Amniotic stem cell (primary cell): Measurements from ENCODE around the gene PATJ.
A peak's percentile ranks its signal among the peaks of the same experiment; 100 is the strongest.
"Not testable (repeated sequence)": the region's sequence is repeated elsewhere in the genome, so short reads cannot be mapped to it uniquely, and the experiment has no call there.

ENCODE experiments used
- DNase-seq: peaks from one replicate; lab custom pipeline; 2025; lab: John Stamatoyannopoulos, UW

Gene PATJ

GRCh38 chr1:61828805-61829204, 86.5 kb downstream of the PATJ start:
- no peak for DNase-seq

- no peak for DNase-seq
Measured at GRCh38 chr1:61836649-61837048, 94.4 kb downstream of the PATJ start.

DNA sequence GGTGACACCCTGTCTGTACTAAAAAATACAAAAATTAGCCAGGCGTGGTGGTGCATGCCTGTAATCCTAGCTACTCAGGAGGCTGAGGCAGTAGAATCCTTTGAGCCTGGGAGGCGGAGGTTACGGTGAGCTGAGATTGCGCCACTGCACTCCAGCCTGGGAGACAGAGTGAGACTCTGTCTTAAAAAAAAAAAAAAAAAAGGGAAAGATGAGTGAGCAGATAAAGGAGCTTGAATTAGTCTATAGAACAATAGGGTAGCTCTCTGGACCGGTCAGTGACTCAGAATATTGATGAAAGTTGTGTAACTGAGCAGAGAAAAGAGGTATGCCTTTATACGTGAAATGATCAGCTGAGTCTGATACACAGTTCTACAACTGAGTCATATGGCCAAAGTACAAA, 95.3 kb downstream of the PATJ start:
- DNase-seq = not testable (repeated sequence)

DNA sequence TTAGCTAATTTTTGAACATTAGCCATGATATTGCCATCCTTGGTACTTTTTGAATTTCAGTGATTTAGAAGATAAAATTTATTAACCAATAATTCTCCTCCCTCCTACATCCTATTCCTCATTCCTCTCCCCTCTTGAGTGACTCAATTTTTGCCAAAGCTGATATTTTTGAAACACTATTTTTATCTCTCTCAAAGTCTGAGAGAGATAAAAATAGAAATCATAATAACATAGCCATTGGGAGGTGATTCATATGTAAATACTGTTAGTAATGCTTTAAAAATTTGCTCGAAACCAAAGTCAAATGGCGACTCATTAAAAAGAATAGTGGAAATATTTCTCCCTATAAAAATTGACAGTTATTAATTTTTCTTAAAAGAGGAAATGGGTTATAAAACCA, 97.4 kb downstream of the PATJ start:
- DNase-seq = peak; percentile 28

DNA sequence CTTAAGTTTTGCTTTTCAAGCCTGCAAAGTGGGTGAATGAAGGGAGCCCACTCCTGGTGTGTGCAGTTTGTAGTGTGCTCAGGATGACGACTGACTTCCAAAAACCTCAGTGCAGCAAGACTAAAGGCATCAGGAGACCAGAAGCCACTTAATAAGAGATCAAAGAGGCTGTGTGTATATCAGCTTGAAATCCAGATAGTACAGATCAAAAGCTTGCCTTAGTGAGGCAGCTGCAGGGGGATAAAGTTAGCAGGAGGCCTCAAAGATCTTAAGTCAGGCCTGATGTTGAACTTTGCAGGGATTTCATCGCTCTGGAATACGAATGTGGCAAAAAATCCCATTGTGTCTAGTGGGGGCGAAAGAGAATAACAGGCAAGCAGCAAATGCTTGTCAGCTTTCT, 99.8 kb downstream of the PATJ start:
- no peak for DNase-seq

- no peak for DNase-seq
Measured at GRCh38 chr1:61842863-61843514, 100.7 kb downstream of the PATJ start.

GRCh38 chr1:61844006-61844405, 101.7 kb downstream of the PATJ start:
- DNase-seq = no peak

GRCh38 chr1:61844664-61845063, 102.4 kb downstream of the PATJ start:
- DNase-seq = not testable (repeated sequence)

DNA sequence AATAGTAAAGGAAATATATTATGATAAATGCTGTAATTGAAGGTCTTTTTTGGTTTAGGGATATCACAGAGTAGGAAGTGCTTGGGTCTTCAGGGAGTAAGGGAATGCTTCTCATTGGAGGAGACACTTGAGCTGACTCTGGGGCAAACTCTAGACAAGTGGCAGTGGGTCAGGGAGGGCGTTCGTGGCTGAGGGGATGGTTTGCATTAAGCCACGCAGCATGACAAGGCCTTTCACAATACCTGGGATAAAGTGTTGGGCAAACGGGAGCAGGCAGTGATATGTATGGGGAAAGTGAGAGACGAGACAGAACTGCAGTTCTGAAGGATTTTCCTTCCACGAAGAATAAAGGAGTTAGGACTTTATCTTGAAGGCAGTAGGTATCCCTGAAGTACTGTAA, 109.0 kb downstream of the PATJ start:
- no peak for DNase-seq

DNA sequence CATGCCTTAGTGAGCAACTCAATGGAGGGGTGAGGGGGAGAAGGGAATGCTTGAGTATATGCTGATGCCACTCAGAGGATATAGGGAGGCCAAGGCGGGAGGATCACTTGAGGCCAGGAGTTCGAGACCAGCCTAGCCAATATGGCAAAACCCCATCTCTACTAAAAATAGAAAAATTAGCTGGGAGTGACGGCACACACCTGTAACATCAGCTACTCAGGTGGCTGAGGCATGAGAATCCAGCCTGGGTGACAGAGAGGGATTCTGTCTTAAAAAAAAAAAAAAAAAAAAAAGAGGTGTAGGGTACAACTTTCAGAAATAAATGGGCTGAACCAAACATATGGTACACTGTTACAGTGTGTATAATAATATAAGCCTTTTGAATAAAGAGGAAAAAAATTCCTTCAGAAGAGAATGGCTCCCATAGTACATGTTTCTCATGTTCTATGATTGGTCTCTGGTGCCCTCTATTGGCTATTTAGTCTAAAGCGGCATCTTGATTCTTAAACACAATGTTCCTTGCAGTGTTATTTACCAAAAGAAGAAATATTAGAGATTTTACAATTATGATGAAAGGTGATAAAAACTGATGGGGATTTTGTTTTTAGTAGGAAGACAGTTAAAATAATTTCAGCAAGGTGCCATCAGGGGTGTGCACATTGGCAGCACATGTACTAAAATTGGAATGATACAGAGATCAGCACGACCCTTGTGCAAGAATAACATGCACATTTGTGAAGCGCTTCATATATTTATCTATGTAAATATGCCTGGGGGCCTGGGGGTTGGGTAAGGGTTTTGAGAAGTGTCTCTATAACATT, 109.8 kb downstream of the PATJ start:
- peak; percentile 56 for DNase-seq

GRCh38 chr1:61852670-61853015, 110.4 kb downstream of the PATJ start:
- DNase-seq = no peak

- DNase-seq = no peak
Measured at GRCh38 chr1:61853583-61853982, 111.3 kb downstream of the PATJ start.

DNA sequence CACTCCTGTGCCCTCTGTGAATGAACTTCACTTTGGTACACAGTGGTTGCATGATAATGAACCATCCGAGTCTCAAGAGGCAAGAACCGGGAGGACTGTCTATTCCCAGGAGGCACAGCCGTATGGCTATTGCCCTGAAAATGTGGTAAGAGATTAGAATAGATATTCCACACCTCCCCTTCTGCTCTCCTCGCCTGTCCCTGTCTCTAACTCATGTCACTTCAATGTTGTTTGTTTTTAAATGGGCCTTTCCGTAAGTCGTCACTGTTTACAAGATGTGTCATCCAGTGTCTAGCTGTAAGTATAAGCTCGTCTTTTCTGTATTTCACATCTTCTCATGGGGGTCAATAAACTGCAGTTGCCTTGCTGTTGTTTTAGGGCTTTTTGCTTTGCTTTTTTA, 122.2 kb downstream of the PATJ start:
- DNase-seq = no peak

- DNase-seq = no peak
Measured at GRCh38 chr1:61865646-61866220, 123.5 kb downstream of the PATJ start.

- no peak for DNase-seq
Measured at GRCh38 chr1:61869691-61870109, 127.4 kb downstream of the PATJ start.

DNA sequence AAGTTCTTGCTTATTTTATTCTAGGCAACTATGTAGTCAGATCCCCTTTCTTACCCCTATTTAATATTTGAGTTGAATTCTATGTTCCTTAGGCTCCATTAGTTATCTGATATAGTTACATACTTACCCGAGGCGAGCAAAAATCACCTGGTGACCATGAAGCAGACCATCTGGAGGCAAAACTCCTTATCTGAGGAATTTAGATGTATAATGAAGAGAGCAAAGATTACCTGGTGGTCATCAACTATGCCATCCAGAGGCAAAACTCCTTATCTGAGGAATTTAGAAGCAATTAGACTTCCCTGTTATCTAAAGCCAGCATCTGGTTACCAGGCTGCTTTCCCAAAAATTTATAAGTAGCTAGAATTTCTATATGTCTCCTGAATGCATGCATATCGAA, 129.9 kb downstream of the PATJ start:
- no peak for DNase-seq

DNA sequence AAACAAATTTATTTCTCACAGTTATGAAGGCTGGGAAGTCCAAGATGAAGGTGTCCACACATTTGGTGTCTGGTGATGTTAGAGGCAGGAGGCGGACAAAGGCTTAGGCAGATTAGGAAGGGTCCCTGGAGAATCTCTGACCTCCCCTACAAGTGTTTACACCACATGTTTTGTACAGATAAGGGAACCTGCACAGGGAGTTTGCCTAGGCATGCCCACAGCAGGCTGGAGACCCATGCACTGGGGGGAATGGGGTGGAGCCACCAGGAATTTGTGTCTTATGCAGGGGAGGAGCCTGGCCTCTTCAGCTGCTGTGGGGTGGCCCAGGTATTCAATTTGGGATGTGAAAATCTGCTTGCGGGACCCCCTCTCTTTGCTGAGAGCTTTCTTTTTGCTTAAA, 131.3 kb downstream of the PATJ start:
- DNase-seq = no peak

- DNase-seq = no peak
Measured at GRCh38 chr1:61873994-61874393, 131.7 kb downstream of the PATJ start.

GRCh38 chr1:61875198-61875597, 132.9 kb downstream of the PATJ start:
- no peak for DNase-seq

GRCh38 chr1:61879887-61880474, 137.7 kb downstream of the PATJ start:
- DNase-seq = not testable (repeated sequence)

DNA sequence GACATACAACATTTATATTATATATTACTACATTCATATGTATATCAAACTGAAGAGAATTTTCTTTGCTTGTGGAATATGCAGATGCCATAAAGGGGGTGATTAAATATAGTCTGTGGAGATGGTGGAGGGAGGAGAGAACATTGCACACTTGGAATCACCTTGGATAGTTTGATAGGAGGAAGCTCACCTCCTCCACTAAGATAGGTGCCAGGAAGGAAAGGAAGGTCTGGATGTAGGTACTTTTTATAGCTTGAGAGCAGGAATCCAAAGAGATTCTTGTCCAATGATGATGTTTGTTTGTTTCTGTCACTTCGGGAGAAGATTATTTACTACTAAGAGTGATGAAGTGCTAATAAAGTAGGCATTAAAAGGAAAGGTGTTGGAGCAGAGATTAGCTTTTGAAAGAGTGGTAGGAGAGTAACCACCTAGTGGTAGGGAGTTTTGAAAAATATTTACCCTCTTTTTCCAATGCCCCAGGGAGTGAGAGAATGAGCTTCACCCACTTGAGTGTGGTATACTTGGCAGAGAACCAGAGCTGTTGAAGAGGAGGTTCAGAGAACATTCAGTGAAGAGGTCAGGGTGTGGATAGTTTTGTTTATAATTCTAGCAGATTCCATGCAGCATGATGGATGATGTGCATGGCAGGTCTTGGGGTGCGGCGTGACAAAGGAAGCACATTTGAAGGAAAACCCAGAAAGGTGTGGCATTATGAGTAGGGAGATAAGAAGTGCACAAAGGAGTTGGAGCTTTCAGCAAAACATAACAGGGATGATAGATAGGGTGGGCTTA, 145.0 kb downstream of the PATJ start:
- no peak for DNase-seq

DNA sequence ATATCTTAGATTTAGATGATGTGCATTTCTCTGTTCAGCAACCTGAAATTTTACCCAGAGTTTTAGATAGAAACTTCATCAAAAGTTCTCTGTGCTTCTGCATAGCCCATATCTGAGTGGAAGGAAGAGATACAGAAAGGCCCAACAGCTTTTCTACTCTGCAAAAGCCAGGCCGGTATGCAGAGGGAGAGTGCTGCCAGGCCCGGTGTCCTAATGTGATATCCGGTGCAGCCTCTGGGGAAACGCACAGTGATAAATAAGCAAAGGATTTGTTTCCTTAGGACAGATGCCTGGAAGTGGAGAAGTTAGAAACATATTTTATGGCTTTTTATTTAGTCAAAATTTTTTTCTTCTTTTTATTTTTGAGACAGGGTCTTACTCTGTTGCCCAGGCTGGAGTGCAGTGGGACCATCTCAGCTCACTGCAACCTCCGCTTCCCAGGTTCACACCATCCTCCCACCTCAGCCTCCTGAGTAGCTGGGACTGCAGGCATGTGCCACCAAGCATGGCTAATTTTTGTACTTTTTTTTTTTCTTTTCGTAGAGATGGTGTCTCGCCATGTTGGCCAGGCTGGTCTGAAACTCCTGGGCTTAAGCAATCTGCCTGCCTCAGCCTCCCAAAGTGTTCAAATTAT, 145.8 kb downstream of the PATJ start:
- no peak for DNase-seq
